Stimulated activated CD4-positive, alpha-beta T cell treated with anti-CD3 and anti-CD28 coated beads, Interleukin-2, amount 100 ng/mL, for 24 hours (primary cell): ENCODE results near the gene DYNLRB1.

Experiments used
- DNase-seq, 2 donors: peaks; one replicate each; pipeline ENCODE4 v3.0.0-alpha.2; 2020

DYNLRB1 gene

DNA sequence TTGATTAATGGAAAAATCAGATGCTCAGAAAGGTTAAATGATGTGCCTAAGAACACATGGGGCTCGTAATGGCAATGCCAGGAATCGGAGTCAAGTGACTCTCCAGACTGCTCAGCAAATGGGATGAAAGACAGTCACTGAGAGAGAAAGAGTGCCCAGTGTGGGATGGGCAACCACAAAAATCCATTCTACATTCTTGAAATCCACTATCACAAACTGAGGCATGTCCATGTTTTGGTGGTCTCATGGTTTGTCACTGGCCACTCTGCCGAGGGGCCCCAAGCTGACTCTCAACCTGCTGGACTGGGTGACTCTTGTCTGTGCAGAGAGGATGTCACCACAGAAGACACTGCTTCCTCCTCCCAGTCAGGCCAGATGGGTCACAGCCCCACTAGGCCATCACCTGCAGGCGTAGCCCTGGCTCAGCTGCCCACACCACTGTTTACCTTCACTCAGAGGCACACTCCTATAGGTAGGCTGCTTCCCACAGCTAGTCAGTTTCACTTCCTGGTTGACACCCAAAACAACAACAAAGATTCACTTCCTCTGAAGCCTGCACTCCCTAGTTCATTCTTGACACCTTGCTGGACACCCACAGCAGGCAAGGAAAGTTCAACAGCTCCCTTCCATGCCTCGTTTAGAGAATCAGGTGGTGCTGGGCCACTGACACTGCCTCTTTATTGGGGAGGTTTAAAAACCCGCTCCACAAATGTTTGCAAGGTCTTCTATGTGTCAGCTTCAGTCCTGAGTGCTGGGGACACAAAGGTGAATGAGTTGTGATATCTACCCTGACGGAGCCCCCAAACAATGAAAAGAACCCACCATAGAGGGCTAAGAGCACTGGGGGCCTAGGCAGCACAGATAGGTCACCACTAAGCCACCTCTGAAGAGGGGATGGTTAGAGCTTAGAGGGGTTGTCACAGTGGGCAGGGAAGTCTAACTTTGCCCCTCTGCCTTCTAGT, 64.0 kb downstream of the DYNLRB1 start:
- DNase-seq, result no peak

DNA sequence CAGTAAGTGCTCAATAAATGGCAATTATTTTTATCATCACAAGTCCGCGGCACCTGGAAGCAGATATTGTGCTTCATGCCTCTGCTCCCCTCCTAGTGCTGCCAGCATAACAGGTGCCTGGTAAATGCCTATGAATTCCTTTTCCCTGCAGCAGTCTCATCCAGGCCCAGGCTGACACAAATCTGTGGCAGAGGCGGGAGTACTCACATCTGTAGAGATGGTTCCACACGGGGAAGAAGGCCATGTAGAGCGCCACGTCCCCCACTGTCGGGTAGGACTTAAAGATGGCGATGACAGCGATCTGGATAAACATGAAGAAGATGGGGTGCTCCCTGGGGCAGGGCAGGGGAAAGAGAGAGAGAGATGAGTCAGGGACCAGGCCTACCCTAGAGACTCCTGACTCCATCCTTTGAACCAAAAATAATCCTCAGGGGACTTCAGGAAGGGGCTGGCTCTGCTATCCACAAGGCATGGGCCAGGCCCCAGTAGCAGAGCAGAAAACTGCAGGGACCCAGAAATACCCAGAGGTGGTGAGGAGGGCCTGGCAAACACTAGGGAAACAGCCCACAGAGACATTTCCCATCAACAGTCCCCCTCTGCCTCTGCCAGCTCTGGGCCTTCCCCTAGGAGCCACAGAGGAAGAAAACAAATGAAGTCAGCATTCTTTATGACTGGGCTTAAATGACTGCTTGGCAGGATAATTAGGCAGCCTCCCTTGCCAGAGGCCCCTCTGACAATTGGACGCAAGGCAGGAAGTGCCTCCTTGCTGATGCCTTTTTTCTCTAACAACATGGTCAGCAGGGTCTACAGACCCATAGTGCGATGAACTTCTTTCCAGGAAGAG, 65.3 kb downstream of the DYNLRB1 start:
- DNase-seq, result peak in 1 of 2 donors; percentile 29

DNA sequence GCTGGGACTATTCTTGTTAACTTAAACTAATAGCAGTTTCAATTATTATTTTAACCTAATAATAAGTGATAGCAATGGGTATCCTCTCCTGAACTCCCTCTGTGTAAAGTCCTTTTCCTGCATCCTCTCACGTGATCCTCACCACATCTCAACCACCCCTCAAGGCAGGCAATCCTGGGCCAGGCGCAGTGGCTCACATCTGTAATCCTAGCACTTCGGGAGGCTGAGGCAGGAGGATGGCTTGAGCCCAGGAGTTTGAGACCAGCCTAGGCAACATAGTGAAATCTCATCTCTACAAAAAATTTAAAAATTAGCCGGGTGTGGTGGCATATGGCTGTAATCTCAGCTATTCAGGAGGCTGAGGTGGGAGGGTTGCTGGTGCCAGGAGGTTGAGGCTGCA, 66.0 kb downstream of the DYNLRB1 start:
- DNase-seq, result no peak

DNA sequence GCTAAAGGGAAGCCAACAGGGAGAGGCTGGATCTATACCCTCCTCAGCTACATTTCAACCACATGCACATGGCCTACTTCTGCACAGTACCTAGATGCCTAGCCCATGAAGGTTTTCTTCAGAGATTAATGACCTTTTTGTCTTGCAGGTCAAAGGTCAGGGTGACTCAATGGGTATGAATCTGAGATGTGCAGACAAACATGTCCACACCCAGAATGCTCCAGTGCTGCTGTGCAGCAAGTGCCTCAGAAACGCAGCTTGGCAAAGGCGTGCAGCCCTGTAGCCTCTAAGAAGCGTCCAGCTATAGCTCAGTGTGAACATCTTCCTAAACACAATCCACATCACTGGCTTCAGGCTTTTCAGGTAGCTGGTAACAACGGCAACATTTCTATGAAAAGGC, 66.7 kb downstream of the DYNLRB1 start:
- DNase-seq, result no peak

DNA sequence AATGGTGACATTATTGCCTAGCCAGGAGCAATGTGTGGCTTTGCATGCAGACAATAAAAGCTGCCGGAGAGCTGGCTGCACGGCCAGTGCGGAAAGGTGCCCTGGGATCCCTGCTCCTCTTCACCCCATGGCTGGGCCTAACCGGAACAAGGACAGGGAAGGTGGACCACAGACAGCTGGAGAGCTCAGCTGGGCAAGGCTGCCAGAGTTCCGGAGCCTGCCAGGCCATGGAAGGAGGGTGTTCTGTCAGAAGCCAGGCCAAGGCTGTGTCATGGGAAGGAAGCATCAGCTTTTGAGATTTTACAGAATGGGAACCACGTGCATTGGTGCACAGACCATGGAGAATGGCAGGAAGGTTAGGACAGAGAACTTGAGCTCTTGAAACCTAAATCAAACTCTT, 67.3 kb downstream of the DYNLRB1 start:
- no peak for DNase-seq

DNA sequence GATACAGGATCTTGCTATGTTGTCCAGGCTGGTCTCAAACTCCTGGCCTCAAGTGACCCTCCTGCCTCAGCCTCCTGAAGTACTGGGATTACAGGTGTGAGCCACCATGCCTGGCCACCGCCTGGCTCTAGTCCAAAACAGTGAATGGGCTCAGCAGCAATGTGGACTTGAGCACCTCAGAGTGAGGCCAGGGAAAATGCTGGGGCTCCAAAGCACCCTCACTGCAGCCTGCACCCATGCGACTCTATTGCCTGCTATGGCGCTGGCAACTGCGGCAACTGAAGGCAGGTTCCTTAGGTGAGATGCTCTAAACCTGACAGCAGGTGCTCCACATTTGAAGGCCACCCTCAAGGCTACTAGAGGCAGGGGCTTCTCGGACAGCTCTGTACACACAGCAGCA, 68.8 kb downstream of the DYNLRB1 start:
- DNase-seq, result no peak

DNA sequence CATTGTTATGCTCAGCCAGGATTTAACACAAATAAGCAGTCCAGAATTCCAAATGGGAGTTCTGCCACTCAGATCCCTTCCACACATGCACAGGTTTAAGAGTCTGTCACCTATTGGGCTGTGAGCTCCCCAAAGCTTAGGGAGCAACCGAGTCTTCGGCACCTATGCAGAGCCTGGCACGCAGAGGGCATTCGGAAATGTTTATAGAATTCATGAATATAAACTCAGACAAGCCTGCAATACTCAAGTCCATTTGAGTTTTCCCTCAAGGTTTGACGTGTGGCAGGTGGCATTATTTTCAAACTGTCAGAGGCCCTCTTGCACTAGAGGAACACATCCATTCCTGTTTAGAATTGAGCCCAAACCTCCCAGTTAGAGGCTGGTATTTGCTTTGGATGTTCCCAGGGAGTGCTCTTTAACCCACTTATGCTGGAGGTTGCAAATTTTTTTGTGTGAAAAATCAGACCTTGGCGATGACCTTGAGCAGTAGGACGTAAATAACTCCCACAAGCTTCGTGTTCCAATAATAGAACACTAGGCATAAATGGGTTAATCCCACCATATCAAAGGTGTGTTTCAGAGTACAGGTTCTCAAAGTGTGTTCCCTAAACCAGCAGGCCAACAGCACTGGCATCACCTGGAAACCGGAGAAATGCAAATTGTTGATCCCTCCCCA, 70.4 kb downstream of the DYNLRB1 start:
- no peak for DNase-seq
